A549 treated with CORT108297 at 1 μM for 4 hours (cell line): ENCODE results near the gene CNPY1. TPM values are rescaled to one million over a fixed set of nuclear protein-coding genes. Genes with fewer than 3 reads are reported as not detected.

ENCODE experiments used
- total RNA-seq: library from RNA; stranded (reverse); fragments of 200-300 nt; extraction: Qiagen RNA extraction; gene quantifications from 5 replicates; pipeline ENCODE4 v1.2.3, GENCODE V29; 2022

Gene CNPY1
- not detected in 5 replicates for total RNA-seq

DNA sequence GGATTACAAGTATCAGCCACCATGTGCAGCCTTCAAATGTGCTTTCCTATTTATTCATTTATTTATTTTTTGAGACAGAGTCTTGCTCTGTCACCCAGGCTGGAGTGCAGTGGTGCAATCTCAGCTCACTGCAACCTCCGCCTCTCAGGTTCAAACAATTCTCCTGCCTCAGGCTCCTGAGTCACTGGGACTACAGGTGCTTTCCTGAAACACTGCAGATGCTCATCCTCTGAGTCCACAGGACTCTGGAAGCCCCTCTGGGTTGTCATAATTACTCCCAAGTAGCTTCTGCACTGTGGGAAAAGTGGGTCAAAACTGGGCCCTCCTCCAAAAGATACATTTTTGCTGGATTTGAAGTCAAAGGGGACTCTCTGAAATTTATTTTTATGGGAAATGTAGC is at the start of gene CNPY1:
CNPY1 (minus strand) TSS at position 111 of the 400 bp plus-strand sequence. CDS start 630 bp downstream, outside the sequence.

DNA sequence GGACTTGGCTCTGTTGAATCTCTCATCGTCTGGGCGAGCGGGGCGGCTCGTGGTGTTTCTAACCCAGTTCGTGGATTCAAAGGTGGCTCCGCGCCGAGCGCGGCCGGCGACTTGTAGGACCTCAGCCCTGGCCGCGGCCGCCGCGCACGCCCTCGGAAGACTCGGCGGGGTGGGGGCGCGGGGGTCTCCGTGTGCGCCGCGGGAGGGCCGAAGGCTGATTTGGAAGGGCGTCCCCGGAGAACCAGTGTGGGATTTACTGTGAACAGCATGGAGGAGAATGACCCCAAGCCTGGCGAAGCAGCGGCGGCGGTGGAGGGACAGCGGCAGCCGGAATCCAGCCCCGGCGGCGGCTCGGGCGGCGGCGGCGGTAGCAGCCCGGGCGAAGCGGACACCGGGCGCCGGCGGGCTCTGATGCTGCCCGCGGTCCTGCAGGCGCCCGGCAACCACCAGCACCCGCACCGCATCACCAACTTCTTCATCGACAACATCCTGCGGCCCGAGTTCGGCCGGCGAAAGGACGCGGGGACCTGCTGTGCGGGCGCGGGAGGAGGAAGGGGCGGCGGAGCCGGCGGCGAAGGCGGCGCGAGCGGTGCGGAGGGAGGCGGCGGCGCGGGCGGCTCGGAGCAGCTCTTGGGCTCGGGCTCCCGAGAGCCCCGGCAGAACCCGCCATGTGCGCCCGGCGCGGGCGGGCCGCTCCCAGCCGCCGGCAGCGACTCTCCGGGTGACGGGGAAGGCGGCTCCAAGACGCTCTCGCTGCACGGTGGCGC is 88.1 kb downstream of the CNPY1 start, which contains the start of gene EN2:
EN2 (plus strand) TSS at position 19 of the 767 bp plus-strand sequence; CDS start at position 268, 249 bp downstream.

Other genes starting within 250 kb of the CNPY1 start
- 14.6 to 19.9 TPM (median 16.7 TPM) in 5 replicates for gene INSIG1, start 248.7 kb downstream of the CNPY1 start, total RNA-seq
- gene EN2, start 88.4 kb downstream of the CNPY1 start, total RNA-seq, result 0.48 to 1.0 TPM (median 0.92 TPM) in 5 replicates
- 22.9 to 29.2 TPM (median 27.5 TPM) in 5 replicates for gene RBM33, start 98.1 kb upstream of the CNPY1 start, total RNA-seq